Effector memory CD8-positive, alpha-beta T cell (primary cell): ENCODE measurements around the gene GLYR1.
A peak's percentile ranks its signal among the peaks of the same experiment; 100 is the strongest.
"Not testable (repeated sequence)": the region's sequence is repeated elsewhere in the genome, so short reads cannot be mapped to it uniquely, and the experiment has no call there.

Experiments
- ATAC-seq: fragments of 150-1000 bp; cut with Tn5 transposase; replicated peaks from 2 replicates; pipeline ENCODE4 v1.10.0; 2021; ENCODE audit warnings: mild to moderate bottlenecking, moderate library complexity
- DNase-seq, 3 experiments: peaks; one replicate each; pipeline ENCODE4 v3.0.0; 2021
- H3K27ac Mint-ChIP-seq, 2 donors: one replicate each; pipeline ENCODE4 v1.8.0; 2022; ENCODE audit warnings: mild to moderate bottlenecking in 2 of 2, mixed read lengths in 2 of 2, moderate library complexity in 2 of 2
- H3K27me3 Mint-ChIP-seq, 2 donors: one replicate each; pipeline ENCODE4 v1.8.0; 2022; ENCODE audit warnings: mixed read lengths in 2 of 2
- H3K36me3 Mint-ChIP-seq: one replicate; pipeline ENCODE4 v1.8.0; 2022; ENCODE audit warnings: mild to moderate bottlenecking, moderate library complexity, mixed read lengths; ENCODE audit not compliant: insufficient read depth
- H3K4me1 Mint-ChIP-seq, 2 donors: one replicate each; pipeline ENCODE4 v1.8.0; 2022; ENCODE audit warnings: low read depth in 2 of 2, mixed read lengths in 2 of 2
- H3K4me3 Mint-ChIP-seq, 2 donors: one replicate each; pipeline ENCODE4 v1.8.0; 2022; ENCODE audit warnings: mild to moderate bottlenecking in 2 of 2, mixed read lengths in 2 of 2, moderate library complexity in 2 of 2
- H3K9me3 Mint-ChIP-seq, 2 donors: one replicate each; pipeline ENCODE4 v1.8.0; 2022; ENCODE audit warnings: mixed read lengths in 2 of 2
- total RNA-seq, 9 experiments: gene quantifications; one replicate each; lab custom pipeline; 2026; lab: John Stamatoyannopoulos, UW

Gene GLYR1
- 77.7 to 135 (median 114) reads per million in 9 experiments for total RNA-seq

DNA sequence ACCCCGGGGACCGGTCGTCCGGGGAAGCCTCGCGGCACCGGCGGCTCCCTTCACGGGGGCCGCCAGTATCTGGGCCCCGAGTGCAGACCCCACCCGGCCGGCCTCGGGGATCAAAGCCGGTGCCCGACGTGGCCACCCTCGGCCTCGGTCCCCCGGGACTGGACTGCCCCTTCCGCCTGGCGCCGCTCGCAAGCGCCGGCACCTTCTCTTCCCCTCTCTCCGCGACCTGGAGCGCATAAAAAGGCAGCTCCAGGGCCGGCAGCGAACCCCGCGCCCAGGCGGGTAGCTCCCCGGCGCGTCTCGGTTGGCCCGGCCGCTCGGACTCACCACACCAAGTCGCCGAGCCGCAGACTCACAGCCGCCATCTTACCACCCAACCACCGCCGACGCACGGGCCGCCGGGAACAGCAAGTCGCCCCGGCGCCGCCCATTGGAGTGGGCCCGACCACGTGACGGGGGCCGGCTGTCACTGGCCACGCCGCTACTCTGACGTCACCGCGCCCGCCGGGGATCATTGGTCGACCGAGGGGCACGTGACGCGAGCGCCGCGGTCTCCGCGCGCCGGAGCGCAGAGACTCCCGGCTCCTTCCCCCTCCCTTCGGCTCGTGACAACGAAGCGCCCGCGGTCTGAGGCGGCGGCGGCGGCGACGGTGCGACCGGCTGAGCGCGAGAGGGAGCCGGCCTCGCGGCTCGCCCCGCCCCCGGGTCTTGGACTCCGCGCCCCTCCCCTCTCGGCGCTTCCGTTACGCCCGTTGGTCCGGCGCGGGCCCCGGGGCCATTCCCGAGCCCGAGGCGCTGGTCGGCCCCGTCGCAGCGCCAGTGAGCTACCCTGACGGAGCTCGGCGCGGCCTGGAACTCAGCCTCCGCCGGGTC is at the start of gene GLYR1, which contains the start of gene UBN1:
GLYR1 (minus strand) TSS at position 388 of the 873 bp plus-strand sequence; CDS start at position 365, 23 bp downstream.
UBN1 (plus strand) TSS at position 581 of the 873 bp plus-strand sequence. CDS start 5,437 bp downstream, outside the sequence.
- ATAC-seq: peak; percentile 86
- H3K36me3 Mint-ChIP-seq: peaks cover 45% of the 10 kb centered on the region
- peak within 1 kb of the TSS; percentile 89 to 93 for H3K4me3 Mint-ChIP-seq
- no peaks in the 10 kb centered on the region for H3K9me3 Mint-ChIP-seq
- peak within 1 kb of the TSS; percentile 98 to 99 for H3K27ac Mint-ChIP-seq
- H3K4me1 Mint-ChIP-seq: peaks cover 30 to 50% of the 10 kb centered on the region in 2 donors
- no peaks in the 10 kb centered on the region for H3K27me3 Mint-ChIP-seq
- peak; percentile 99 to 100 (median 100) for DNase-seq

DNA sequence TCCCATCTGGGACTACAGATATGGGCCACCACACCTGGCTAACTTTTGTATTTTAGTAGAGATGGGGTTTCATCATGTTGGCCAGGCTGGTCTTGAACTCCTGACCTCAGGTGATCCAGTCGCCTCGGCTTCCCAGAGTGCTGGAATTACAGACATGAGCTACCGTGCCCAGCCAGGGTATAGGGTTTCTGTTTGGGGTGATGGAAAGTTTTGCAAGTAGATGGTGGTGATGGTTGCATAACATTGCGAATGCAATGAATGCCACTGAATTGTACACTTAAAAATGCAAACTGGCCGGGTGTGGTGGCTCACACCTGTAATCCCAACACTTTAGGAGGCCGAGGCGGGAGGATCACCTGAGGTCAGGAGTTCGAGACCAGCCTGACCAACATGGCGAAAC is 49.7 kb upstream of the GLYR1 start:
- not testable (repeated sequence) for DNase-seq, H3K4me1 Mint-ChIP-seq, H3K9me3 Mint-ChIP-seq, H3K36me3 Mint-ChIP-seq, H3K27ac Mint-ChIP-seq, H3K4me3 Mint-ChIP-seq, ATAC-seq
- peaks cover 0 to 42% of the 10 kb centered on the region in 2 donors for H3K27me3 Mint-ChIP-seq

DNA sequence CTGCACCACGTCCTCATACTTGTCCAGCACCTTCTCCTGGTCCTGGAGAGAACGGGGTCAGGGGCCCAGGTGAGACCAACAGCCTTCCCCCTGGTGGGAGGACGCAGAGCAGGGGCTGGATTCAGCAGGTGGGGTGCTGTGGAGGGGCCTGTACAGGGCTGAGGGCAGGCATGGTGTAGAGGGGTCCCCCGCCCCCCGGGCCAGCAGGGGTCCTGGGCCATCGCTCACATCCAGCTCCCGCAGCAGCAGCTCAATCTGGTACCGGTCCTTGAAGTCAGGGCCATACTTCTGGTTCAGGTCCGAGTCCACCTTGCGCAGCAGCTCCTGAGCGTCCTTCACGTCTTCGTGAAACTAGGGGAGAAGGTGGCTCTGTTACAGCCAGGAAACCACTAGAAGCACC is 48.3 kb upstream of the GLYR1 start:
- no peaks in the 10 kb centered on the region for H3K4me1 Mint-ChIP-seq
- no peak overlapping the region for H3K27ac Mint-ChIP-seq
- no peaks in the 10 kb centered on the region for H3K9me3 Mint-ChIP-seq
- H3K27me3 Mint-ChIP-seq: peaks cover 0 to 34% of the 10 kb centered on the region in 2 donors
- H3K36me3 Mint-ChIP-seq: peaks cover 3% of the 10 kb centered on the region
- ATAC-seq: no peak
- DNase-seq: no peak
- no peak overlapping the region for H3K4me3 Mint-ChIP-seq

DNA sequence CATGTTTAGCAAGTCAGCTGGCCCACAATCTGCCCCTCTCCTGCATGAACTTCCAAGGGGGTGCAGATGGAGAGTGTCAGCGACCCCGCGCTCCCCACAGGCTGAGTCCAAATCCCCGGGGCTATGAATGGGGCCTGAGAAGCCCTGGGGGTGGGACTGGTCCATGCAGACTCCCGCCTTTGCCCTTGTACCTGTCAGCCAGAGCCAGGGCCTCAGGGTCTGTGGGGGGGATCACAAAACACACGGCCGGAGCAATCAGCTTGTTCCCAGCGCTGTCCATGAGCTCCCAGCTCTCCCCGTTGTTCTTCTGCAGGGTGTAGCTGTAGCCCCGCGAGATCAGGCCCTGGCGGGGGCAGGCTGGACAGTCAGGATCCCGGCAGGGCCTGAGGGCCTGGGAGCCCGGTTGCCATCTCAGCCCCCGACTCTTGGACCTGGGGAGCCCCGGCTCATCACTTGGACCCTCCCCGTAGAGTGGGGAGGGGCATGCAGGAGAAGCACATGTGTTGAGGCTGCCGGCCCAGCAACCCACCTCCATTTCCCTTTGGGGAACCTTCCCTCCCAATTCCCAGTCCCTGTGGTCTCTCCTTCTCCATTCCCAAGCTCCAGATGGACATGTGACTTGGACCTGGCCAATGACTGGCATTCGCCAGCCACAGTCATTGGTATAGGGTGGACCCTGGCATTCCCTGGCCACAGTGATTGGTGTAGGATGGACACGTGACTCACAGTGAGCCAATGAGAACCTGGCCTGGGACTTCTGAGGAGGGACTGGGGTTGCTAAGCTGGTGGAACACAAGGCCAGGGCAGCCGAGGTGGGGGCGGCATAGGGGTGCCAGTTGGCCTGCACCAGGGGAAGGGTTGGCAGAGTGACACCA is 47.4 kb upstream of the GLYR1 start:
- ATAC-seq: no peak
- H3K4me3 Mint-ChIP-seq: no peak overlapping the region
- no peaks in the 10 kb centered on the region for H3K9me3 Mint-ChIP-seq
- DNase-seq: no peak
- H3K4me1 Mint-ChIP-seq: no peaks in the 10 kb centered on the region
- peaks cover 3% of the 10 kb centered on the region for H3K36me3 Mint-ChIP-seq
- no peak overlapping the region for H3K27ac Mint-ChIP-seq
- peaks cover 0 to 26% of the 10 kb centered on the region in 2 donors for H3K27me3 Mint-ChIP-seq

DNA sequence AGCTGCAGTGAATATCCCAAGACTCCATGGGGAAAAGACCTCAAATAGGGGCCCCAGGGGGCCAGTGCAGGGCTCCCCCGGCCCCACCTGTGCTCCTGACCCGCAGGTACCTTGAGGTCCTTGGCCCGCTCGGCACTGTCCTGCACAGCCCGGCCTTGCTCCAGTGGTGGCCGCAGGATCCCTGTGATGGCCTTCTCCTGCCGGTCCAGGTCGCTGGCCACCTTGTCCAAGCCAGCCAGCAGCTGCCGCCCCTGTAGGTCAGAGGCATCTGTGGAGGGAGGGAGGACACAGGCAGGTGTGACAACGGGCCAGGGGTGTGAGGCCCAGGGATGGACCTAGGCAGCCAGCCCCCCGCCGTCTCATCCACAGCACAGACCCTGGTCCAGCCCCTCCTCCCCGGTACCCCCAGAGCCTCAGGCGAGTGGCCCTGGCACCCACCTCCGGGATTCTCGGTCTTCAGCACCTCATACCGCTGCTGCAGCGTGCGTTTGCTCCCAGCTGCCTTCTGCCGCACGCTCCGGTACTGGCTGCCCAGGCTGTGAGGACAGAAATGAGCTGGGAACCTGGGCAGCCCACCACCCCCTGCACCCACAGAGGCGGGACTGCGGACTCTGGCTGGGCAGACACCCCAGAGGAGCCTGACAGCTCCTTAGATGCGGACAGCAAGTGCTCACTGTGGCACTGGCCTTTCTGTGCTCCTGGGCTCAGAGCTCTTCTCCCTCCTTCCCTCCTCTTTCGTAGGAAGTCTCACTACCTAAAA is 46.2 kb upstream of the GLYR1 start:
- peaks cover 0 to 18% of the 10 kb centered on the region in 2 donors for H3K27me3 Mint-ChIP-seq
- H3K4me3 Mint-ChIP-seq: no peak overlapping the region
- H3K9me3 Mint-ChIP-seq: no peaks in the 10 kb centered on the region
- no peaks in the 10 kb centered on the region for H3K4me1 Mint-ChIP-seq
- peak overlapping the region in 1 of 2 donors; percentile 28 for H3K27ac Mint-ChIP-seq
- peaks cover 3% of the 10 kb centered on the region for H3K36me3 Mint-ChIP-seq
- ATAC-seq (no peak), DNase-seq (no peak)

DNA sequence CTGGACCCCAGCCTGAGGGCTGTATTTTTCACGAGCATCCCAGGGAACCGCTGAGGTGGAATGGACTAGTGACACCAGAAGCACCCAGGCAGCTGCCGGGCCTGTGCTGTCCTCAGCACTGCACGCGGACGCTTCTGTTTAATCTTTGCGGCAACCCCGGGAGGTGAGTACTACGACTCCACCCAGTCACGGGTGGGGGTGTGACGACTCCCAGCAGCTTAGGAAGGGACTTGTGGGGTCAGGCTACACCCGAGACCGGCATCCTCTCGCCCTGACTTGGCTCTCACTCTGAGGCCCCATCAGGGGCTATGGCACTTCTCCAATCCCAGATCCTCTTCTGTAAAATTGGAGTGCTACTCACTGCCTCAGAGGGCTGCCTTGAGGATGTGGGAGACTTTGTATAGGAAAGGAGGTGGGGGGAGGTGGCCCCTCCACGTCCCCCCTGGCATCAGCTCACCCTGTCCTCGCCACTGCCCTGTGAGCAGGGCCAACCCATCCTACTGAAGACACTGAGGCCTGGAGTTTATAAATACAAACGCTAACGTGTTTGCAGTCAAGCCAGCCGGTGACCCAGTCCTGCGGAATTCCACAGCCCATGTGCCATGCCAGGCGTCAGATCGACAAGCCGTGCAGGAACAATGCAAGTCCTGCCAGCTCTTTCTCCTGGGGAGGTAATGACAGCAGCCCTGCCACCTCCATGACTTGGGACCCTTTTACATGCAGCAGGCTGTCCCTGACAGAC is 45.4 kb upstream of the GLYR1 start:
- DNase-seq (no peak), ATAC-seq (no peak)
- H3K4me3 Mint-ChIP-seq: no peak overlapping the region
- no peaks in the 10 kb centered on the region for H3K9me3 Mint-ChIP-seq
- no peak overlapping the region for H3K27ac Mint-ChIP-seq
- peaks cover 0 to 10% of the 10 kb centered on the region in 2 donors for H3K27me3 Mint-ChIP-seq
- H3K36me3 Mint-ChIP-seq: peaks cover under 1% of the 10 kb centered on the region
- no peaks in the 10 kb centered on the region for H3K4me1 Mint-ChIP-seq

DNA sequence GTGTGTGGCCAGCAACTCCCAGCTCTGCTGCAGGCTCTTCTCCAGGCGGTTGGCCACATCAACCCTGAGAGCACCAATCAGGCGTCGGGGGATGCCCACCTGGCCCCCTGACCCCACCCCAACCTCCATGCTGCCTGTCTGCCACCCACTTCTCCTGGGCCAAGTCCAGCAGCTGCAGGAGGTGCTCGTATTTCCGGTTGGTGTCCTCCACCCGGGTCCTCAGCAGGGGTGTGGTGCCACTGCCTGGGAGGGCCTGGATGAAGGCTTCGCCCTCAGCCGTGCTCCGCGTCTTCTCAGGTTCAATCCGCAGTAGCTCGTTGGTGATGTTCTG is 44.8 kb upstream of the GLYR1 start:
- no peak for DNase-seq
- Mint-ChIP-seq H3K4me3 (no peak overlapping the region), H3K4me1 (no peaks in the 10 kb centered on the region), H3K27ac (no peak overlapping the region), H3K9me3 (no peaks in the 10 kb centered on the region), H3K36me3 (no peaks in the 10 kb centered on the region), H3K27me3 (peaks cover 0 to 7% of the 10 kb centered on the region in 2 donors)
- no peak for ATAC-seq

DNA sequence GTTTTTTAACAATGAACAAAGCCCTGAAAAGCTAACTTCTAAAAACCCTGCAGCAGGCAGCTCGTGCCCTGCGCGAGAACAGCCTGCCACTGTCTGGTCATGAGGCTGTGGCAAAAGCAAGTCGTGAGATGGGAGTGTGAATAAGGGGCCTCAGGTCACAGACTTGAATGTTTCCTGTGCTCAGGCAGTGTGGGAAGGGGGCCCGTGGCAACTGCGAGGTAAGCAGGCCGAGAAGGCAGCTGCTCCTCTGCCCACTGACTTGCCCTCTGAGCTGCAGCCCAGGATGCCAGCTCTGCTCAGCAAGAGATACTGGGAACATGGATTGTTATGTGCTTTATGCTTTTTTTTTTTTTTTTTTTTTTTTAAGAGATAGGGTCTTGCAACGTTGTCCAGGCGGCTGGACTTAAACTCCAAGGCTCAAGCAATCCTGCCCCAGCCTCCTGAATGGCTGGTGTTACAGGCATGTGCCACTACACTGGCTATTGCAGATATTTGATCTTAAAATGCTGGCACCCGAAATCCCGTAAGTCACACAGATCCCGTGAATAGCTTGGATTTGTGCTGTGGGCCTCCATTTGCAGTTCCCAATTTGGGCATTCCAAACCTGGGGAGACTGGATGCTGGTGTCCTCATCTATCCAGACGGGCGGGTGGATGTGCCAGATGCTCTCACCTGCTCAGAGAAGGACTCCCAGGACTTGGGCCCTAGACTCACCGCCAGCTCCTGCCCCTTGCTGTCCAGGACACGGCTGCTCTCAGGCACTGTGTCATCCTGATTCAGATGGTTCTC is 44.2 kb upstream of the GLYR1 start:
- Mint-ChIP-seq H3K4me1 (no peaks in the 10 kb centered on the region), H3K27ac (no peak overlapping the region), H3K4me3 (no peak overlapping the region), H3K27me3 (peaks cover 0 to 4% of the 10 kb centered on the region in 2 donors), H3K9me3 (no peaks in the 10 kb centered on the region), H3K36me3 (no peaks in the 10 kb centered on the region)
- DNase-seq: no peak
- no peak for ATAC-seq

DNA sequence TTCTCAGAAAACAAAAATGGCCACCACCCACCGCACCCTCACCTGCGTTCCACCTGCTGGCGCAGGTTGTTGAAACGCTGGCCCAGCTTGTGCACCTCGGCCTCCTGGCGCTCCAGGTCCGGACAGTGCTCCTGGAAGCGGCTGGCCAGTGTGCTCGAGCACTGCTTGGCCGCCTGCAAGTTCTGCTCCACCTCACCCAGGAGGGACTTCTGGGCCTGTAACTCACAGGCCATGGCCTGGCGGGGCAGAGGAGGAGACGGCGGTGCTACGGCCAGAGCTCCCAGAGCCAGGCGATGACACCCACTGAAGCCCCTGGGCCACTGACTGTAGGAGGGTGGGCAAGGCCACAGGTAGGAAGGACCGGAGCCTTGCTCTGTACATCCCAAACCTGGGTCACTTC is 43.6 kb upstream of the GLYR1 start:
- Mint-ChIP-seq H3K4me1 (peaks cover 0 to 2% of the 10 kb centered on the region in 2 donors), H3K4me3 (no peak overlapping the region), H3K9me3 (no peaks in the 10 kb centered on the region), H3K27me3 (no peaks in the 10 kb centered on the region), H3K27ac (no peak overlapping the region), H3K36me3 (peaks cover 2% of the 10 kb centered on the region)
- ATAC-seq (no peak), DNase-seq (no peak)

DNA sequence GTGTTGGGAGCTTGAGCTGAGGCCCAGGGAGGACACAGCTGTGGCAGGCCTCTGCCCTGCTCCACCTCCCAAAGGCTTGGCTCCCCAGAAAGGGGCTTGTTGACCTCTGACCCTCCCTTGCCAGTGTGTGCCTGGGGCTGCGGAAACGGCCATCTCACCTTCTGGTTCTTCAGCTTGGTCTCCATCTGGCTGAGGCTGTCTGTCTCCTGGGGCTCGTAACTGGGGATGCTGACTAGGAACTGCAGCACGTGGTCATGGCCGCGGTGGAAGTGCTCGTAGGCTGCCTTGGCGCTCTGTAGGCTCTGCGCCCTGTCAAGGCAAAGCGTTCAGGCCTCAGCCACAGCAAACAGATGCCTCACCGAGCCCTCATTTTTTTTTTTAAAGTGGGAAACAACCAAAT is 42.9 kb upstream of the GLYR1 start:
- Mint-ChIP-seq H3K27ac (no peak overlapping the region), H3K4me1 (peaks cover 0 to 2% of the 10 kb centered on the region in 2 donors), H3K36me3 (peaks cover 6% of the 10 kb centered on the region), H3K9me3 (no peaks in the 10 kb centered on the region), H3K27me3 (no peaks in the 10 kb centered on the region), H3K4me3 (no peak overlapping the region)
- ATAC-seq: no peak
- DNase-seq: no peak

DNA sequence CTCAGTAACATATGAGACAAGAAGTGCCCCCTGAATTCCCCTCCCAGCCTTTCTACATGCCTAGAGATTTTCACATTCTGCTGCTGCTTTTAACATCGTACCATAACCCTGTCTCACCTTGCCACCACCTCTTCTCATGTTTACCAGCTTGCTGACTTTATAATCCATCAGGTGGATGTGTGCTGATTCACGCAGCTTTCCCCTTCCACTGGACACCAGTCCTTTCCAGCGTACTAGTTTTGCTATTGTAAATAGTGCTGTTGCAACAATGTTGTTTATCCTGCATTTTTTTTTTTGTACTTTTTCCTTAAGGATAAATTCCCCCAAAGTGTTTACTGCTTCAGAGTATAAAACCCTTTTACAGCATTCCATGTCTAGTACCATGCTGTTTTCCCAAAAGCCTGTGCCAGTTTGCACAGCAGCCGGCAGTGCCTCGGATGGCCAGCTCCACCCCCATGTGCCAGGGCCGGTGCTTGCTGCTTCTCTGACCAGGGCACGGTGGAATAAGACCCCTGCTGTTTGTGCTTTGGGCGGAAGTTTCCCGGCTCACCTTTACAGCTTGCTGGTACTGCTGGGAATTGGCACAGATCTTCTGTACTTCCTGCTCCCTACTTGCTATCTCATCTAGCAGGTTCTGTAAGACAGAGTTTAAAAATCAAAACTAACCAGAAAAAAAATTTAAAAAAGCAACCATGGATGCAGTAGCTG is 41.5 kb upstream of the GLYR1 start:
- Mint-ChIP-seq H3K36me3 (peaks cover 10% of the 10 kb centered on the region), H3K4me3 (no peak overlapping the region), H3K27me3 (no peaks in the 10 kb centered on the region), H3K9me3 (no peaks in the 10 kb centered on the region), H3K4me1 (peaks cover 0 to 3% of the 10 kb centered on the region in 2 donors), H3K27ac (peak overlapping the region; percentile 22 to 81)
- DNase-seq (no peak), ATAC-seq (no peak)
